ENCODE results near the gene GPR3.
"Not testable (repeated sequence)": the region's sequence is repeated elsewhere in the genome, so short reads cannot be mapped to it uniquely, and the experiment has no call there.

GPR3 gene

GRCh38 chr1:27418326-27419185 lies 26.1 kb downstream of the GPR3 start:
- Histone ChIP-seq H3K9ac (ENCODE audit: low read length) (peak overlapping the region; percentile 78), H3K4me1 (ENCODE audit: control insufficient read depth, insufficient read depth, low read length) (peaks cover 52% of the 10 kb centered on the region), H3K9me3 (ENCODE audit: control insufficient read depth, low read length) (no peaks in the 10 kb centered on the region), H3K27me3 (replicated peaks; ENCODE audit: control insufficient read depth, insufficient read depth, low read length) (no peaks in the 10 kb centered on the region), H3K4me3 (ENCODE audit: low read length) (peak overlapping the region; percentile 24), H3K36me3 (ENCODE audit: control insufficient read depth, insufficient read depth, low read length, severe bottlenecking) (peaks cover 41% of the 10 kb centered on the region)
- peak; percentile 88 for DNase-seq (ENCODE audit: low read depth)

GRCh38 chr1:27423709-27424108 lies 31.3 kb downstream of the GPR3 start:
- Histone ChIP-seq H3K36me3 (ENCODE audit: control insufficient read depth, insufficient read depth, low read length, severe bottlenecking) (peaks cover 18% of the 10 kb centered on the region), H3K4me3 (ENCODE audit: low read length) (no peak overlapping the region), H3K27me3 (replicated peaks; ENCODE audit: control insufficient read depth, insufficient read depth, low read length) (no peaks in the 10 kb centered on the region), H3K9ac (ENCODE audit: low read length) (no peak overlapping the region), H3K9me3 (ENCODE audit: control insufficient read depth, low read length) (no peaks in the 10 kb centered on the region), H3K4me1 (ENCODE audit: control insufficient read depth, insufficient read depth, low read length) (peaks cover 36% of the 10 kb centered on the region)
- DNase-seq (ENCODE audit: low read depth): no peak

- no peaks in the 10 kb centered on the region for H3K27me3 ChIP-seq (replicated peaks; ENCODE audit: control insufficient read depth, insufficient read depth, low read length)
- no peaks in the 10 kb centered on the region for H3K9me3 ChIP-seq (ENCODE audit: control insufficient read depth, low read length)
- H3K4me3 ChIP-seq (ENCODE audit: low read length): no peak overlapping the region
- peaks cover 21% of the 10 kb centered on the region for H3K36me3 ChIP-seq (ENCODE audit: control insufficient read depth, insufficient read depth, low read length, severe bottlenecking)
- peaks cover 54% of the 10 kb centered on the region for H3K4me1 ChIP-seq (ENCODE audit: control insufficient read depth, insufficient read depth, low read length)
- DNase-seq (ENCODE audit: low read depth): no peak
- no peak overlapping the region for H3K9ac ChIP-seq (ENCODE audit: low read length)
Measured at GRCh38 chr1:27427329-27427728, 34.9 kb downstream of the GPR3 start.

- H3K4me1 ChIP-seq (ENCODE audit: control insufficient read depth, insufficient read depth, low read length): peaks cover 54% of the 10 kb centered on the region
- peak overlapping the region; percentile 14 for H3K4me3 ChIP-seq (ENCODE audit: low read length)
- H3K36me3 ChIP-seq (ENCODE audit: control insufficient read depth, insufficient read depth, low read length, severe bottlenecking): peaks cover 21% of the 10 kb centered on the region
Measured at GRCh38 chr1:27427816-27428315, 35.4 kb downstream of the GPR3 start.

DNA sequence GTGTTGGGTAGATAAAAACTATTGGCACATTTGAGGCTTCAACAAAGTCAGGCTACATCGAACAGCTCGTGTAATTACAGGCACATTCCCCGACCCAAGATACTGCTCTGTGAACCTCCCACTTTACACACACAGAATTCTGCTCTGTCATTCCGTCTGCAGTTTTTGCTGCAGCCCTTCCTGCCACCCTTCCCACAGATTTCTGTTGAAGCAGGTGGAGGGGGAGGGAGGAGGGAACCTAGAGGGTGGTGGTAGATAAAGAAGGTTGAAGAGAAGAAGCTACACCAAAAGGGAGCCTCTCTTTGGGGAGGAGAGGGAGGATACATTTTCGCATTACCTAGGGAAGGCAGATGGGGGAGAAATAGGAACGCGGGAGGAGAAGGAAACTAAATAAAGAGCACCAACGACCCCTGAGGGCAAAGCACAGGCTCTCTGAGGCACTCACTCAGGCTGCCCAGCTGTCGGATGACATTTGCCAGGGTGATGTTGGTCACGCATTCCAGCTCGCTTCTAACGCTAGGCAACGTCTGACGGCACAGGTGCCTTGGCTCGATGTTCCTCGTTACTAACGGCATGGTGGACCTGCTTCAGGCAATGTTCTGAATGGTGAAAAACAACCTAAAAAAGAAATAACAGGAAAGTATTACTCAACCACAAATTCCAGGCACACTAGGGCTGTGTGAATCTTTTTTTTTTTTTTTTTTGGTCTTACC lies 36.0 kb downstream of the GPR3 start:
- Histone ChIP-seq H3K4me1 (ENCODE audit: control insufficient read depth, insufficient read depth, low read length) (peaks cover 54% of the 10 kb centered on the region), H3K9ac (ENCODE audit: low read length) (peak overlapping the region; percentile 34), H3K9me3 (ENCODE audit: control insufficient read depth, low read length) (no peaks in the 10 kb centered on the region), H3K36me3 (ENCODE audit: control insufficient read depth, insufficient read depth, low read length, severe bottlenecking) (peaks cover 21% of the 10 kb centered on the region), H3K27me3 (replicated peaks; ENCODE audit: control insufficient read depth, insufficient read depth, low read length) (no peaks in the 10 kb centered on the region), H3K4me3 (ENCODE audit: low read length) (peak overlapping the region; percentile 14)
- DNase-seq (ENCODE audit: low read depth): peak; percentile 66

More at GRCh38 chr1:27427816-27428315, 35.4 kb downstream of the GPR3 start:
- Histone ChIP-seq H3K9ac (ENCODE audit: low read length) (peak overlapping the region; percentile 34), H3K27me3 (replicated peaks; ENCODE audit: control insufficient read depth, insufficient read depth, low read length) (no peaks in the 10 kb centered on the region), H3K9me3 (ENCODE audit: control insufficient read depth, low read length) (no peaks in the 10 kb centered on the region)
- peak; percentile 52 for DNase-seq (ENCODE audit: low read depth)

DNA sequence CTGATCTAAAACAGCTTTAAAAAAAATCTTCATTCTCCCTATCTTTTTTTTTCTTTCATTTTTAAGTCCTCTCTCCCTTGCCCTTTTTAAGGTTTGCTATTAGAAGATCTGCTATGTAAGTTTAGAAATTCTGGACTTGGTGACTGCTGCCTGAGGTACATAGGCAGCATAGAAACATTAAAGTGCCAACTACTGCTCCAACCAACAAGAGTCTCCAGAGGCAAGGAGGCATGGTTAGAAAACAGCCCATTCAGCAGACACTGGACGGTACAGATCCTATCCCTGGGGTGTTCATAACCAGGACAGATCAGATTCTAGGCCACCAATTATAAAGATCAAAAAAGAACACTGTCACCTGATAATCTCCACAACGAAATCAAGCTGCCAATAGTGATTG lies 36.6 kb downstream of the GPR3 start:
- Histone ChIP-seq H3K9me3 (ENCODE audit: control insufficient read depth, low read length) (no peaks in the 10 kb centered on the region), H3K4me3 (ENCODE audit: low read length) (no peak overlapping the region), H3K27me3 (replicated peaks; ENCODE audit: control insufficient read depth, insufficient read depth, low read length) (no peaks in the 10 kb centered on the region), H3K9ac (ENCODE audit: low read length) (peak overlapping the region; percentile 43), H3K36me3 (ENCODE audit: control insufficient read depth, insufficient read depth, low read length, severe bottlenecking) (peaks cover 20% of the 10 kb centered on the region), H3K4me1 (ENCODE audit: control insufficient read depth, insufficient read depth, low read length) (peaks cover 49% of the 10 kb centered on the region)
- DNase-seq (ENCODE audit: low read depth): no peak

DNA sequence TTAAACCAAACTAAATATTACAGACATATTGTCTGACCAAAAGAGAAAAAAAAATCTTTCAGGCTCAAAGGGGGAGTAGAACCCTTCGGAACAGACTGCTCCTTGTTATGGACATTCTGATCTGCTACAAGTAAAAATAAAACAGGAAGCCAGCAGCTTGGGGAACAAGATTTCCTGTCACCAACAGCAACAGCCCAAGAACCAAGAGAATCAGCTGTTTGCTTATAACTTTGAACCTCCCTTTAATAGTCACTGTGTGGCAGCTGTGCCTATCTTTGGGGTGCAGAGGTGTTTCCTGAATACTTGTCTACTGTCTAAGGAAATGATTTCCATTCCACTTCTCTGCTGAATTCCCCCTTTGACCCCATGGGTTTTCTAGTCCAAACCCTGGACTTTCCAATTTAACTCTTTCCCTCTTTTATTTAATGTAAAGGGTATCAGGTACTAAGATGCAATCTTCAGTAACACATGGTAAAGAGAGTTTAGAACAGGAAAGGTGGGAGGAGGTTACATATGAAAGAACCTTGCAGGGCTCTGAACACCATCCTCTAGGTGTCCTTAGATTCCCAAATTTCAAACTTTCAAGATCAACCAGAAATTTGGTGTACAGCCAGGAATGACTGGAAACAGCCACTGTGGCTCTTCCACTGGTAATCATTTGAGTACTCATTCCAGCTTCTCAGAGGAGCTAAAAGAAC lies 38.6 kb downstream of the GPR3 start:
- H3K4me1 ChIP-seq (ENCODE audit: control insufficient read depth, insufficient read depth, low read length): peaks cover 53% of the 10 kb centered on the region
- H3K4me3 ChIP-seq (ENCODE audit: low read length): no peak overlapping the region
- peaks cover 10% of the 10 kb centered on the region for H3K36me3 ChIP-seq (ENCODE audit: control insufficient read depth, insufficient read depth, low read length, severe bottlenecking)
- no peaks in the 10 kb centered on the region for H3K27me3 ChIP-seq (replicated peaks; ENCODE audit: control insufficient read depth, insufficient read depth, low read length)
- peak overlapping the region; percentile 2 for H3K9ac ChIP-seq (ENCODE audit: low read length)
- DNase-seq (ENCODE audit: low read depth): no peak
- H3K9me3 ChIP-seq (ENCODE audit: control insufficient read depth, low read length): no peaks in the 10 kb centered on the region

DNA sequence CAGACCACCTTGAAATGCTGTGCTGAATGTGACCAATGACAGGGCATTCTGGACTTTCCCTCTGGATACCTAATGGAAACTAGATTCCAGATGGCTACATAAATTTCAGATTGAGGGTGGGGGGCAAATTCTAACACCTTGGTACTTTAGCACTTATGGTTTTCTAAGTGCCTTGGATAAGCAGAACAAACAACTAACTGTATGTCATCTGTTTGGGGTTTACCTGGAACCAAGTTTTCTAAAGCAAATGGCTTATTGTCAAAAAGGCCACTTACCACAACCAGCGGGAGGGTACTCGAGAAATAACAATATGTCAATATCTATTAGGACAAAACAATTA lies 39.1 kb downstream of the GPR3 start:
- Histone ChIP-seq H3K9me3 (ENCODE audit: control insufficient read depth, low read length) (no peaks in the 10 kb centered on the region), H3K36me3 (ENCODE audit: control insufficient read depth, insufficient read depth, low read length, severe bottlenecking) (peaks cover 10% of the 10 kb centered on the region), H3K27me3 (replicated peaks; ENCODE audit: control insufficient read depth, insufficient read depth, low read length) (no peaks in the 10 kb centered on the region), H3K4me1 (ENCODE audit: control insufficient read depth, insufficient read depth, low read length) (peaks cover 58% of the 10 kb centered on the region), H3K4me3 (ENCODE audit: low read length) (no peak overlapping the region), H3K9ac (ENCODE audit: low read length) (no peak overlapping the region)
- DNase-seq (ENCODE audit: low read depth): no peak

GRCh38 chr1:27432725-27433124 lies 40.3 kb downstream of the GPR3 start:
- not testable (repeated sequence) for H3K36me3 ChIP-seq (ENCODE audit: control insufficient read depth, insufficient read depth, low read length, severe bottlenecking); H3K9ac ChIP-seq (ENCODE audit: low read length); H3K27me3 ChIP-seq (replicated peaks; ENCODE audit: control insufficient read depth, insufficient read depth, low read length); DNase-seq (ENCODE audit: low read depth); H3K4me3 ChIP-seq (ENCODE audit: low read length); H3K9me3 ChIP-seq (ENCODE audit: control insufficient read depth, low read length)
- H3K4me1 ChIP-seq (ENCODE audit: control insufficient read depth, insufficient read depth, low read length): peaks cover 58% of the 10 kb centered on the region

- Histone ChIP-seq H3K27me3 (replicated peaks; ENCODE audit: control insufficient read depth, insufficient read depth, low read length) (no peaks in the 10 kb centered on the region), H3K9ac (ENCODE audit: low read length) (no peak overlapping the region), H3K9me3 (ENCODE audit: control insufficient read depth, low read length) (no peaks in the 10 kb centered on the region), H3K36me3 (ENCODE audit: control insufficient read depth, insufficient read depth, low read length, severe bottlenecking) (peaks cover 3% of the 10 kb centered on the region), H3K4me1 (ENCODE audit: control insufficient read depth, insufficient read depth, low read length) (peaks cover 58% of the 10 kb centered on the region), H3K4me3 (ENCODE audit: low read length) (no peak overlapping the region)
- DNase-seq (ENCODE audit: low read depth): no peak
Measured at GRCh38 chr1:27433706-27434105, 41.3 kb downstream of the GPR3 start.

All from adipocyte (in vitro differentiated cells).